ENCODE data around the gene CENPX. TPM values are rescaled to one million over a fixed set of nuclear protein-coding genes. Genes with fewer than 3 reads are reported as not detected.

The CENPX gene
- total and polyA plus RNA-seq, 2 of the 13 experiments (the other 11 are each of a cell fraction or from before 2014, with no cell fraction given): 92.7 to 170 TPM

DNA sequence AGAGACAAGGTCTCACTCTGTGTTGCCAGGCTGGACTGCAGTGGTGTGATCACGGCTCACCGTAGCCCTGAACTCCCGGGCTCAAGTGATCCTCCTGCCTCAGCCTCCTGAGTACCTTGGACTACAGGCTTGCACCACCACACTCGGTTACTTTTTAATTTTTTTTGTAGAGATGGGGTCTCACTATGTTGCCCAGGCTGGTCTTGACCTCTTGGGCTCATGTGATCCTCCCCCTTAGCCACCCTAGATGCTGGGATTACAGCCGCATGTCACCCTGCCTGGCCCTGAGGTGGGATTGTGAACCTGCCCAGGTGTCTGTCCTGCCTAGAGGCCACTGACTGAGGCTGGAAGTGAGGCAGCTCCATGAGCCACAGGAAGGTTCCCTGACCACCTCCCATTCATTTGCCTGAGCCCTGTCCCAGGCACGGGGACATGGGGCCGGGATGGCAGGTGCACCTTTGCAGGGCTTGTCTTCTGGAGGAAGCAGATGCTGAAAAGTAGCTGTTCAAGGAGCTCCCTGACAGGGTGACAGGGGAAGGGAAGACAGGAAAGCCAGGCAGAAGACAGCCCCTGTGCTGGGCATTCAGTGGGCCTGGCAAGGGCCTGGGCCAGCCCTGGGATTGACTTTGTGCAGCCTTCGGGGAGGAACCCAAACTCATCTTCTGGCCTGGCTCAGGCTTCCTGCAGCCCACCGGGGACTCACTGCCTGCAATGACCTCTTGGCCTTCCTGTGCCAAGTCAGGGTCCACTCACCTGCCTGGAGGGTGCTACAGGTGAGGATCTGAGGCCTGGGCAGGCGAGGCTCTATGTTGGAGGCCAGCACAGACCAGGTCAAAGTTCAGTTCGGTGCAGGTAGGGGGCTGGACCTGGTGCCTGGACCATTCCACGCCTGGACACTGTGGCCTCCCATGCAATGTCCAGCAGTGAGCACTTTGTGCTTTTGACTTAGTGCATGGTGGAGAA, 53.5 kb downstream of the CENPX start (continued):
- TF ChIP-seq HIVEP1 (CRISPR knock-in tag; IDR thresholded peaks at IDR 0.05) (no peak), HOXA3 (CRISPR knock-in tag; IDR thresholded peaks at IDR 0.05) (0 out of 2 replicates have a peak, but pooled peaks have one; percentile 13), ZNF382 (CRISPR knock-in tag; IDR thresholded peaks at IDR 0.05; ENCODE audit: borderline replicate concordance) (no peak), ATM (IDR thresholded peaks at IDR 0.05; ENCODE audit: borderline replicate concordance) (no peak), ZNF225 (CRISPR knock-in tag; IDR thresholded peaks at IDR 0.05) (peak; percentile 79; the same call in 1 of the 2 replicates), TEAD3 (CRISPR knock-in tag; optimal IDR thresholded peaks at IDR 0.05; ENCODE audit: borderline replicate concordance) (peak; percentile 33), PPARG (CRISPR knock-in tag; conservative IDR thresholded peaks at IDR 0.05) (no peak), STAG1 (CRISPR knock-in tag; IDR thresholded peaks at IDR 0.05) (no peak)
- TF ChIP-seq, protein P1, sequence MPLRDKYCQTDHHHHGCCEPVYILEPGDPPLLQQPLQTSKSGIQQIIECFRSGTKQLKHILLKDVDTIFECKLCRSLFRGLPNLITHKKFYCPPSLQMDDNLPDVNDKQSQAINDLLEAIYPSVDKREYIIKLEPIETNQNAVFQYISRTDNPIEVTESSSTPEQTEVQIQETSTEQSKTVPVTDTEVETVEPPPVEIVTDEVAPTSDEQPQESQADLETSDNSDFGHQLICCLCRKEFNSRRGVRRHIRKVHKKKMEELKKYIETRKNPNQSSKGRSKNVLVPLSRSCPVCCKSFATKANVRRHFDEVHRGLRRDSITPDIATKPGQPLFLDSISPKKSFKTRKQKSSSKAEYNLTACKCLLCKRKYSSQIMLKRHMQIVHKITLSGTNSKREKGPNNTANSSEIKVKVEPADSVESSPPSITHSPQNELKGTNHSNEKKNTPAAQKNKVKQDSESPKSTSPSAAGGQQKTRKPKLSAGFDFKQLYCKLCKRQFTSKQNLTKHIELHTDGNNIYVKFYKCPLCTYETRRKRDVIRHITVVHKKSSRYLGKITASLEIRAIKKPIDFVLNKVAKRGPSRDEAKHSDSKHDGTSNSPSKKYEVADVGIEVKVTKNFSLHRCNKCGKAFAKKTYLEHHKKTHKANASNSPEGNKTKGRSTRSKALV (CRISPR knock-in tag; IDR thresholded peaks at IDR 0.05): no peak
- TF ChIP-seq, protein P2, sequence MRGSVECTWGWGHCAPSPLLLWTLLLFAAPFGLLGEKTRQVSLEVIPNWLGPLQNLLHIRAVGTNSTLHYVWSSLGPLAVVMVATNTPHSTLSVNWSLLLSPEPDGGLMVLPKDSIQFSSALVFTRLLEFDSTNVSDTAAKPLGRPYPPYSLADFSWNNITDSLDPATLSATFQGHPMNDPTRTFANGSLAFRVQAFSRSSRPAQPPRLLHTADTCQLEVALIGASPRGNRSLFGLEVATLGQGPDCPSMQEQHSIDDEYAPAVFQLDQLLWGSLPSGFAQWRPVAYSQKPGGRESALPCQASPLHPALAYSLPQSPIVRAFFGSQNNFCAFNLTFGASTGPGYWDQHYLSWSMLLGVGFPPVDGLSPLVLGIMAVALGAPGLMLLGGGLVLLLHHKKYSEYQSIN (CRISPR knock-in tag; IDR thresholded peaks at IDR 0.05; ENCODE audit: borderline replicate concordance): no peak
- TF ChIP-seq, protein P3, sequence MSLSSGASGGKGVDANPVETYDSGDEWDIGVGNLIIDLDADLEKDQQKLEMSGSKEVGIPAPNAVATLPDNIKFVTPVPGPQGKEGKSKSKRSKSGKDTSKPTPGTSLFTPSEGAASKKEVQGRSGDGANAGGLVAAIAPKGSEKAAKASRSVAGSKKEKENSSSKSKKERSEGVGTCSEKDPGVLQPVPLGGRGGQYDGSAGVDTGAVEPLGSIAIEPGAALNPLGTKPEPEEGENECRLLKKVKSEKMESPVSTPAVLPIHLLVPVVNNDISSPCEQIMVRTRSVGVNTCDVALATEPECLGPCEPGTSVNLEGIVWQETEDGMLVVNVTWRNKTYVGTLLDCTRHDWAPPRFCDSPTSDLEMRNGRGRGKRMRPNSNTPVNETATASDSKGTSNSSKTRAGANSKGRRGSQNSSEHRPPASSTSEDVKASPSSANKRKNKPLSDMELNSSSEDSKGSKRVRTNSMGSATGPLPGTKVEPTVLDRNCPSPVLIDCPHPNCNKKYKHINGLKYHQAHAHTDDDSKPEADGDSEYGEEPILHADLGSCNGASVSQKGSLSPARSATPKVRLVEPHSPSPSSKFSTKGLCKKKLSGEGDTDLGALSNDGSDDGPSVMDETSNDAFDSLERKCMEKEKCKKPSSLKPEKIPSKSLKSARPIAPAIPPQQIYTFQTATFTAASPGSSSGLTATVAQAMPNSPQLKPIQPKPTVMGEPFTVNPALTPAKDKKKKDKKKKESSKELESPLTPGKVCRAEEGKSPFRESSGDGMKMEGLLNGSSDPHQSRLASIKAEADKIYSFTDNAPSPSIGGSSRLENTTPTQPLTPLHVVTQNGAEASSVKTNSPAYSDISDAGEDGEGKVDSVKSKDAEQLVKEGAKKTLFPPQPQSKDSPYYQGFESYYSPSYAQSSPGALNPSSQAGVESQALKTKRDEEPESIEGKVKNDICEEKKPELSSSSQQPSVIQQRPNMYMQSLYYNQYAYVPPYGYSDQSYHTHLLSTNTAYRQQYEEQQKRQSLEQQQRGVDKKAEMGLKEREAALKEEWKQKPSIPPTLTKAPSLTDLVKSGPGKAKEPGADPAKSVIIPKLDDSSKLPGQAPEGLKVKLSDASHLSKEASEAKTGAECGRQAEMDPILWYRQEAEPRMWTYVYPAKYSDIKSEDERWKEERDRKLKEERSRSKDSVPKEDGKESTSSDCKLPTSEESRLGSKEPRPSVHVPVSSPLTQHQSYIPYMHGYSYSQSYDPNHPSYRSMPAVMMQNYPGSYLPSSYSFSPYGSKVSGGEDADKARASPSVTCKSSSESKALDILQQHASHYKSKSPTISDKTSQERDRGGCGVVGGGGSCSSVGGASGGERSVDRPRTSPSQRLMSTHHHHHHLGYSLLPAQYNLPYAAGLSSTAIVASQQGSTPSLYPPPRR (CRISPR knock-in tag; IDR thresholded peaks at IDR 0.05; ENCODE audit: borderline replicate concordance): no peak
- TF ChIP-seq, protein P4, sequence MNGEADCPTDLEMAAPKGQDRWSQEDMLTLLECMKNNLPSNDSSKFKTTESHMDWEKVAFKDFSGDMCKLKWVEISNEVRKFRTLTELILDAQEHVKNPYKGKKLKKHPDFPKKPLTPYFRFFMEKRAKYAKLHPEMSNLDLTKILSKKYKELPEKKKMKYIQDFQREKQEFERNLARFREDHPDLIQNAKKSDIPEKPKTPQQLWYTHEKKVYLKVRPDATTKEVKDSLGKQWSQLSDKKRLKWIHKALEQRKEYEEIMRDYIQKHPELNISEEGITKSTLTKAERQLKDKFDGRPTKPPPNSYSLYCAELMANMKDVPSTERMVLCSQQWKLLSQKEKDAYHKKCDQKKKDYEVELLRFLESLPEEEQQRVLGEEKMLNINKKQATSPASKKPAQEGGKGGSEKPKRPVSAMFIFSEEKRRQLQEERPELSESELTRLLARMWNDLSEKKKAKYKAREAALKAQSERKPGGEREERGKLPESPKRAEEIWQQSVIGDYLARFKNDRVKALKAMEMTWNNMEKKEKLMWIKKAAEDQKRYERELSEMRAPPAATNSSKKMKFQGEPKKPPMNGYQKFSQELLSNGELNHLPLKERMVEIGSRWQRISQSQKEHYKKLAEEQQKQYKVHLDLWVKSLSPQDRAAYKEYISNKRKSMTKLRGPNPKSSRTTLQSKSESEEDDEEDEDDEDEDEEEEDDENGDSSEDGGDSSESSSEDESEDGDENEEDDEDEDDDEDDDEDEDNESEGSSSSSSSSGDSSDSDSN (CRISPR knock-in tag; IDR thresholded peaks at IDR 0.05): peak; percentile 64
- TF ChIP-seq, protein P5, sequence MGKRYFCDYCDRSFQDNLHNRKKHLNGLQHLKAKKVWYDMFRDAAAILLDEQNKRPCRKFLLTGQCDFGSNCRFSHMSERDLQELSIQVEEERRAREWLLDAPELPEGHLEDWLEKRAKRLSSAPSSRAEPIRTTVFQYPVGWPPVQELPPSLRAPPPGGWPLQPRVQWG (CRISPR knock-in tag; IDR thresholded peaks at IDR 0.05; ENCODE audit: borderline replicate concordance, low read depth): no peak
- TF ChIP-seq, protein P6, sequence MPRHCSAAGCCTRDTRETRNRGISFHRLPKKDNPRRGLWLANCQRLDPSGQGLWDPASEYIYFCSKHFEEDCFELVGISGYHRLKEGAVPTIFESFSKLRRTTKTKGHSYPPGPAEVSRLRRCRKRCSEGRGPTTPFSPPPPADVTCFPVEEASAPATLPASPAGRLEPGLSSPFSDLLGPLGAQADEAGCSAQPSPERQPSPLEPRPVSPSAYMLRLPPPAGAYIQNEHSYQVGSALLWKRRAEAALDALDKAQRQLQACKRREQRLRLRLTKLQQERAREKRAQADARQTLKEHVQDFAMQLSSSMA (CRISPR knock-in tag; IDR thresholded peaks at IDR 0.05): no peak
- TF ChIP-seq, protein P7, sequence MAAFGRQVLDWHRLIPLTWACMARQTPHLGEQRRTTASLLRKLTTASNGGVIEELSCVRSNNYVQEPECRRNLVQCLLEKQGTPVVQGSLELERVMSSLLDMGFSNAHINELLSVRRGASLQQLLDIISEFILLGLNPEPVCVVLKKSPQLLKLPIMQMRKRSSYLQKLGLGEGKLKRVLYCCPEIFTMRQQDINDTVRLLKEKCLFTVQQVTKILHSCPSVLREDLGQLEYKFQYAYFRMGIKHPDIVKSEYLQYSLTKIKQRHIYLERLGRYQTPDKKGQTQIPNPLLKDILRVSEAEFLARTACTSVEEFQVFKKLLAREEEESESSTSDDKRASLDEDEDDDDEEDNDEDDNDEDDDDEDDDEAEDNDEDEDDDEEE (CRISPR knock-in tag; IDR thresholded peaks at IDR 0.05): no peak

All from HepG2 (cell line).